ENCODE data around the gene HK3. TPM values are rescaled to one million over a fixed set of nuclear protein-coding genes. Genes with fewer than 3 reads are reported as not detected.

HK3 gene
- total and polyA plus RNA-seq, 9 of the 15 experiments (the other 6 are each of a cell fraction or from before 2014, with no cell fraction given), result 0.16 TPM; not detected in 8

GRCh38 chr5:176870110-176870591, 29.0 kb downstream of the HK3 start (continued):
- TF ChIP-seq SRSF9 (IDR thresholded peaks at IDR 0.05; ENCODE audit: borderline replicate concordance, low read depth, low read length), result no peak
- 0 out of 4 replicates have a peak, but pooled peaks of 1 of the 2 experiments have one; percentile 19 for TF ChIP-seq TEAD1 (CRISPR knock-in tag; IDR thresholded peaks at IDR 0.05)
- TF ChIP-seq JUND (IDR thresholded peaks at IDR 0.05; ENCODE audit: borderline replicate concordance, low read depth, low read length), result peak; percentile 92
- peak; percentile 88; the same call in 2 of the 3 replicates for TF ChIP-seq JUND (tag; IDR thresholded peaks at IDR 0.05; ENCODE audit: borderline replicate concordance, low read depth, low read length)
- TF ChIP-seq RBM39 (optimal IDR thresholded peaks at IDR 0.05; ENCODE audit: low read depth, low read length), result no peak
- peak; percentile 48 for TF ChIP-seq DACH1 (IDR thresholded peaks at IDR 0.05; ENCODE audit: partially characterized antibody)
- no peak for TF ChIP-seq TFE3 (CRISPR knock-in tag; IDR thresholded peaks at IDR 0.05)
- TF ChIP-seq RAD51 (IDR thresholded peaks at IDR 0.05; ENCODE audit: borderline replicate concordance, low read depth), result no peak
- TF ChIP-seq LCOR (CRISPR knock-in tag; IDR thresholded peaks at IDR 0.05), result no peak
- TF ChIP-seq RCOR1 (IDR thresholded peaks at IDR 0.05; ENCODE audit: borderline replicate concordance in 1 of 2, low read depth in 2 of 2, low read length in 2 of 2), result 0 out of 4 replicates have a peak, but pooled peaks of 1 of the 2 experiments have one; percentile 20
- peak; percentile 93 for TF ChIP-seq ATF3 (IDR thresholded peaks at IDR 0.05)
- TF ChIP-seq ATF3 (CRISPR knock-in tag; conservative IDR thresholded peaks at IDR 0.05), result no peak
- no peak for TF ChIP-seq ZNF431 (CRISPR knock-in tag; IDR thresholded peaks at IDR 0.05)
- no peak for TF ChIP-seq E4F1 (CRISPR knock-in tag; IDR thresholded peaks at IDR 0.05; ENCODE audit: borderline replicate concordance)
- TF ChIP-seq ZNF75A (CRISPR knock-in tag; IDR thresholded peaks at IDR 0.05), result no peak
- TF ChIP-seq PBX2 (CRISPR knock-in tag; IDR thresholded peaks at IDR 0.05; ENCODE audit: low read depth), result no peak
- TF ChIP-seq PBX2 (tag; conservative IDR thresholded peaks at IDR 0.05; ENCODE audit: low read depth), result no peak
- TF ChIP-seq ZNF354B (CRISPR knock-in tag; IDR thresholded peaks at IDR 0.05), result no peak
- TF ChIP-seq HOXB6 (CRISPR knock-in tag; IDR thresholded peaks at IDR 0.05; ENCODE audit: borderline replicate concordance), result no peak
- TF ChIP-seq ZNF217 (CRISPR knock-in tag; IDR thresholded peaks at IDR 0.05), result no peak
- TF ChIP-seq FOS (IDR thresholded peaks at IDR 0.05; ENCODE audit: extremely low read depth, insufficient read length), result no peak
- TF ChIP-seq ZNF133 (CRISPR knock-in tag; IDR thresholded peaks at IDR 0.05), result no peak
- no peak for TF ChIP-seq RFX7 (CRISPR knock-in tag; IDR thresholded peaks at IDR 0.05)

Data from K562 (cell line).